ENCODE measurements around the gene HJURP.

HJURP gene

GRCh38 chr2:233847248-233847898 is 7.0 kb downstream of the HJURP start:
- DNase-seq = no peak

GRCh38 chr2:233846387-233847247 is 7.7 kb downstream of the HJURP start:
- DNase-seq = no peak

- no peak for DNase-seq
Measured at GRCh38 chr2:233845301-233846060, 8.9 kb downstream of the HJURP start.

DNA sequence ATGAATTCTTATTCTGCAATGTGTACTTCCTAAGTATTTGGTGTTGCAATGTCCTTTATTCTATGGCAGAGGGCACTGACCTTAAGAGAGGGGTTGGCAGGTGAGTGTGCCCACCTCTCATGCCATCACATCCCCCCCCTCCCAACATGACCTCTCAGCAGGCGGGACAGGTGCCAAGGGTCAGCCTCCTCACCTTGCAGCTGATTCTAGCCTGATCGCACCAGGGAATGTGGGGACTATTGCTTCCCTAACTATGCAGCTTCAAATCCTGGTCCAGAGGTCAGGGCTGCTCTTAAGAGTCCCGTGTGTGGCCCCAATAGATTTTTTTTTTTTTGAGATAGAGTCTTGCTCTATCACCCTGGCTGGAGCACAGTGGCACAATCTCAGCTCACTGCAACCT is 9.5 kb downstream of the HJURP start:
- no peak for DNase-seq

DNA sequence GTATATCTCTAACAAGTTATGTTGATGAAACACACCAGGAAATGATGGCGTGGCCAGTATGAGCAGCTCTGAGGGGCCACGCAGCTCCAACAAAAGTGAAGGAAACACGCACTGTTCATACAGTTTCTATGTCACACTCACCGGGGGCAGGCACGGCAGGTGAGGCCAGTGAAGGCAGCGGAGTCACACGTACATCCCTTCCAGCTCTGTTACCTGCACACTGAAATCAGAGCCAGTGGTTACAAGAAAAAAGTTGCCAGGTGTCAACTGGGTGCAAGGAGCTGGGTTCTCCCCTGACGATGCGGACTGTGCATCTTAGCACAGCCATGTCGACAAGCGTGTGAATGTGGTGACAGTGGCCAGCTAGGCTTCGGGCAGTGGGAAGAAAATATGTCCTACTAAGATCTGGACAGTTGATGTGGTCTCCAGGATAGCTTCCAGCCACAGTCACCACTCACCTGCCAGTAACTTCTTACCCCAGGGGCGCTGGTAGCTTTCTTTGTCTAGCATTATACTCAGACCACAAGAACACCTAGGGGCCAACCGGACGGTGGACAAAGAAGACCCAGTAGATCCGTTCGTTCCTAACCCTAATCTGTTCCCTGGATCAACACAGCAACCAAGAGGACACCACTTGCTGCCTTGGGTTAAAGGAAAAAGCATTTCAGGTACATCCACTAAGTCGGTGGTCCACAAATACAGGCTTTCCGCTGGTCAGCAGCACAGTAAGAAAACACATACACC is 10.1 kb downstream of the HJURP start:
- DNase-seq = no peak

DNA sequence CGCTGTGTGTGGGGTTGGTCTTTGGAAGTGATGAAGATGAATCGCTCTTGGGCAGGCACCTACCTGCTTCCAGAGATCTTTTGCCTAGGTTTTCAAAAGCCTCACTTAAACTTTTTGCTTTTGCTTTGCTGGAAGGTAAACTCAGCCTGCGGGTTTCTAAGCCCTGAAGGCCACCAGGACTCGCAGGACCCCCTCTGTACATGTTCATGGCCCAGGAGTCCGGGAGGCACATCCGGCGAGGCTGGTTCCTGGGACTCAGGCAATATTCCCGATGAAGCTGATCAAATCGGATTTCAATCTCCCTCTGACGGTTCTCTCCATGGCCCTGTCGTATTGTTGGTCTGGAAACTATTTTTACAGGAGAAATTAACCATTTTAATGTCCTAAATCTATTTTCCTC is 13.2 kb downstream of the HJURP start:
- DNase-seq = no peak

DNA sequence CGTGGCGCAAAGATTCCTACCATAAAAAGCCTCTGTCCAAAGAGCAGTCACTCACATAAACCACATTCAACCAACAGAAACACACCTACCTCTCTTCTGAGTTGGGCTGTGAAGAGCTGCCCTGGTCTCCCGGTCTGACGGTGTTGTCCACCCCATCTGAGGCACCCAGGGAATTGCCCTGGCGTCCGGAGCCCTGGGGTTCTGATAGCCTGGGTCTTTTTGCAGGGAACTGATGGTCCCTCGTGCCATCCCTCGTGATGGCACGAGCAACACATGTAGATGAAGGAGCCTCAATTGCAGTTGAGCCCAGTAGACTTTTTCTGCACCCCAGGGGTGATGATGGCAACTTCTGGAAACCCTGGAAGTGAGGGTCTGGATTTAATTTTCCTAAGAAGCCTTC is 13.8 kb downstream of the HJURP start:
- DNase-seq = no peak

GRCh38 chr2:233839447-233839820 is 14.9 kb downstream of the HJURP start:
- DNase-seq = no peak

DNA sequence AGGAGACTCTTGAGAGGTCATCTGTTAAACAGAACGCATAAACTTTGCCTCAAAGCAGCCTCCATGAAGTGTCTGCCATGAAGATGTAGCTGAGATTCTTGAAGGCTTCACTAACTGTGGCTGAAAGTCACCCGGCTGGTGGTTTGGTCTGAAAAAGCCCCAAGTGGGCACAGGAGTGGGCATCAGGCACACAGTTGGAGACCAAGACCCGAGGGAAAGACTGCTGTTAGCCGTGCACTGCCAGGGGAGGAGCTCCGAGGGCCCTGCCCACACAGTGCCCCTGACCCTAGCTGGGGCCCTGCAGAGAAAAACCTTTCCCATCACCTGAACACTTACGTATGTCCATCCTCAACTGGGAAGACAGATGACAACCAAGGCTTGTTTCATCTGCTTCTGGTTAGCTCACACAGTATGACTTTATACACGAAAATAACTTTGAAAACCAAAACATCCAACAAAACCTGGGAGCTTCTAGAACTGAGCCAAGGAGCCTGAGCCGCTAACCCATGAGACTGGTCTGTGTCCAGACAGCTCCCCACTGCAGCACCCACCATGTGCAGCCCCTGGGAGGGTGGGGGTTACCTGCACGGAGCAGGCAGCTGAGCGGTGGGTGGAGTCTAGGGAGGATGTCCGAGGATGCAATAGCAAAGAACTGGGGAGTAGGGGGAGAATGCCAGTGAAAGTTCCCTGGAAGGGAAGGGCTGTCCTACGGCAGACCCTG is 15.4 kb downstream of the HJURP start:
- no peak for DNase-seq

DNA sequence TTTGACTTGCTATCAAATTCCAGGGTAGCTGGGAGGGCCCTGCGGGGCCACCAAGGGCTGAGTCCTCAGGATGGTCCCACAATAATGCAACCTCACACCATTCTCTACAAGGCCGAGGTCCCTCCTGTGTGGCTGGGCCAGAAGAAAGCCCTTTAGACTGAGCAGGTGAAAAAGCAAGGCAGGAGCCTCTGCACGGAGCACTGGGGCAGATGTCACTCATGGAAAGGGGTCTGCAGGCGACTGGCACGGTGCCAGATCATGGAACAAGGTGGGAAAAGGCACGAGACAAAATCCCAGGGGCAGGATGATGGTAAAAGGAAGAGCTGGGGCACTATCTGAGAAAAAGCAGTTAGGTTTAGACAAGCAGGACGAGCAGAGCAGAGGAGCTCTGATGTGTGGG is 16.1 kb downstream of the HJURP start:
- DNase-seq = no peak

- no peak for DNase-seq
Measured at GRCh38 chr2:233837694-233838229, 16.6 kb downstream of the HJURP start.

DNA sequence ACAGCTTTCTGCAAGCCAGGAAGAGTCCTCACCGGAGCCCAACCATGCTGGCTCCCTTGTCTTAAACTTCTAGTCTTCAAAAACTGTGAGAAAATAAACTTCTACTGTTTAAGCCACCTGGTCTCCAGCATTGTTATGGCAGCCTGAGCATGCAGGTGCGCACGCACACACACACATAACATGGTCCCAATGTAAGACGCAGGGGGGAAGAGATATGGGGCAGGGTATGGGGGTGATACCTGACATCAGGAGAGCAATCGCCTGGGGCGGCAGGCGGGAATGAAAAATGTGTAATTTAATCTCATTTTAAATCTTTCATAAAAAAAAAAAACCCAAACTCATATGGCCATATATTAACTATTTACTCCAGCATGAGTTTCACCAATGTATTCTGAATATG is 18.0 kb downstream of the HJURP start:
- no peak for DNase-seq

DNA sequence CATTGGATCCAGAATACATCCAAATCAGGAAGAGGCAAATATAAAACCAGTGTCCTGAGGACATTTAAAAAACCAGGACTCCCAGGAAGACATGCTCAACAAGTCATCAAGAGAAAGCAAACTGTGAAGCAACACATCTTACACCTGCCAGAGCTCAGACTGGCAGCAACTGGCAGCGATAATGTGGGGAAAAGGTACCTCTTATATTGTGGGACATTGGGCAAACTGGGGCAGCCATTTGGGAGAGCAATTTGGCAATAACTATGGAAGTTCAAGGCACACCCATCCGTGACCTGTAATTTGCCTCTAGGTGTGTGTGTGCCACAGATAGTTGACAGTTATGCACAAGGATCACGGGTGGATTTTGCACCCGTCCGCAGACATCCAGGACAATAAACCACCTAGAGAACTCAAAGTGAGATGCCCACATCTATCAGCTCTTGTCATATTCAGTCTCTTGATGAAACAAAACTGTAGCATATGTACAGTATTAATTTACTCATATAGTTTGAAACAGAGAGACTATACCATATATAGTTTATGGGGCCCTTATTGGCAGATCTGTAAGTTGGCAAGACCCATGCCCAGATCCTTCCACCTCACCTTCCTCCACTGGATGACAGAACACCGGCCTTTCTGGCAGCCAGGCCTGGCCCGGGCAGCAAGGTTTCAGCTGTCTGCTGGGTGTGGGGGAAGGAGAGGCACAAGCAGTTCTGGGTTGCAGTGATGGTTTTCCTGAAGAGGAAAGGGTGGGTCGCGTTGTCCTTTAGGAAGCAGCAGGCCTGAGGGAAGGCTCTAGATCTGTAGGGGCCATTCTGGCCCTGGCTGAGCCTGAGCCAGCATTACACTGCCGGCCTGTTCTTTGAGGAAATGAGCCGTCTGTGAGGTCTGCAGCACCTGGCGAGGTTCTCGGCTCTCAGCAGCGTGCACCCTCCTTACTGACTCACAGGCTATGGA is 18.8 kb downstream of the HJURP start:
- no peak for DNase-seq

DNA sequence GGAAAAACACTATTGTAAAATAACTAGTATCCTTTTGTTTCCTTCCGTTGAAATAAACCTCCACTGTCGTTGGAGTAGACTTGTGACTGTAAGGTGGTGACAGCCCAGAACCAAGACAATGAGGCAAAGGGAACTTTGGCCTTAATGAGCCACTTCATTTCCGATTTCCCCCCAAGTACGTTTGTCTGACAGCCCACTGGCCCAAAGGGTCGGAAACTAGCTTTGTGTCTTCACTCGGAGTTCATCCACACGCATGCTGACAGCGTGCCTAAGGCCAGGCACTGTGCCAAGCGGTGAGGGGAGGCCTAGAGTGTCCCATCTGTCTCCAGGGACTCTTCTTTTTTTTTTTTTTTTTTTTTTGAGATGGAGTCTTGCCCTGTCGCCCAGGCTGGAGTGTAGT is 21.0 kb downstream of the HJURP start:
- DNase-seq = no peak

GRCh38 chr2:233832869-233833311 is 21.4 kb downstream of the HJURP start:
- DNase-seq = no peak

- no peak for DNase-seq
Measured at GRCh38 chr2:233832414-233832813, 21.9 kb downstream of the HJURP start.

DNA sequence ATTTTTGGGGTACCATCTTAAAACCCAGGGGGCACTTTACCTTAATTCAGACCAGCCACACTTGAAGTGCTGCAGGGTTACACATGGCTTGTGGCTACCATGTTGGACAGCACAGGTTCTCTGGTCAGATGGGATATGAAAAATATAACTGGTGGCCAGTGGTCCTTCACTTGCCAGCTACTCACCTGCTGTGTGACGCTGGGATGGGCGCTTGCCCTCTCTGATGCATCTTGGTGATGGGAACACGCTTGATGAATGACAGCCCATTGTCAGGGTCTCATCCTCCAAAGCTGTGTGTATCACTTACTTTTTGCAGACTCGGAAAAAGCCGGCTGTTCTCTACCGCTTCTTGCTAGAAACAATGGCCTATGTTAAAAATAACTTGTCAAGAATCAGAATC is 22.5 kb downstream of the HJURP start:
- DNase-seq = no peak

- no peak for DNase-seq
Measured at GRCh38 chr2:233831011-233831721, 23.2 kb downstream of the HJURP start.

DNA sequence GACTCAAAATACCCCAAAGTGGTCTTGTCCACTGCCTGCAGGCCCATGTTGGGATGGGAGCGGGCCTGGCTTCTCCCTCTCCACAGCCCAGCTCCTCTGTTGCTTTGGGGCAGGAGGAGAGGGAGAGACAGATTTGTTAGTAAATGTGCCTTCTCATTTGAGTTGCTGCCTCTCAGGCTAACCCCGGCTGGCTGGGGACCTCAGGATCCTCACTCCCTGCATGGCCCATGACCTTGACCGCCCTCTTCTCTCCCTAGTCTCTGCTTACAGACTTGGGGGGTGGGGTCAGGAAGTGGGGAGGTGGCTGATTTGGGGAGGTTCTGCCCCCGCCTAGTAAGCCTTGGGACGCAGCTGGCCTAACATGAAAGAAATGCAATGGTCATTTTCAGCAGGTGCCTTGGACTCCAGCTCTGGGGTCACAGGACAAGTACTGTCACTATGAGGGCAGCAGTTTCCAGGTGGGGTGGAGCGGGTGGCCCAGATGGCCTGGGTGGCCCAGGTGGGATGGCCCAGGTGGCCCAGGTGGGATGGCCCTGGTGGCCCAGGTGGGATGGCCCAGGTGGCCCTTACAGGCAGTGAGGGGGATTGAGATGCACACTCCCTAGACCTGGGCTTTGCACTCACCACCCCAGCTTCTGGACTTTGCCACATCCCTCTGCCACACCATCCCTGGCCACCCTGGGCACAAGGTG is 24.1 kb downstream of the HJURP start:
- no peak for DNase-seq

Measured in DMS79 treated with DMSO at 0.1 percent for 48 hours (cell line).